KBM-7 (cell line): ENCODE data around the gene RNF31.
"Not testable (repeated sequence)": the region's sequence is repeated elsewhere in the genome, so short reads cannot be mapped to it uniquely, and the experiment has no call there.

Source experiments
- DNase-seq: peaks from one replicate; pipeline ENCODE4 v3.0.0-alpha.2; 2015
- in situ Hi-C: fragments of 300-500 bp; cut with MboI; formaldehyde crosslinking; loops from 2 replicates; pipeline ENCODE4 v1.14.3; 2020; ENCODE audit warnings: low sequenced_read_pairs, low pct_unique_long_range_greater_than_20kb, mixed read lengths

The RNF31 gene

DNA sequence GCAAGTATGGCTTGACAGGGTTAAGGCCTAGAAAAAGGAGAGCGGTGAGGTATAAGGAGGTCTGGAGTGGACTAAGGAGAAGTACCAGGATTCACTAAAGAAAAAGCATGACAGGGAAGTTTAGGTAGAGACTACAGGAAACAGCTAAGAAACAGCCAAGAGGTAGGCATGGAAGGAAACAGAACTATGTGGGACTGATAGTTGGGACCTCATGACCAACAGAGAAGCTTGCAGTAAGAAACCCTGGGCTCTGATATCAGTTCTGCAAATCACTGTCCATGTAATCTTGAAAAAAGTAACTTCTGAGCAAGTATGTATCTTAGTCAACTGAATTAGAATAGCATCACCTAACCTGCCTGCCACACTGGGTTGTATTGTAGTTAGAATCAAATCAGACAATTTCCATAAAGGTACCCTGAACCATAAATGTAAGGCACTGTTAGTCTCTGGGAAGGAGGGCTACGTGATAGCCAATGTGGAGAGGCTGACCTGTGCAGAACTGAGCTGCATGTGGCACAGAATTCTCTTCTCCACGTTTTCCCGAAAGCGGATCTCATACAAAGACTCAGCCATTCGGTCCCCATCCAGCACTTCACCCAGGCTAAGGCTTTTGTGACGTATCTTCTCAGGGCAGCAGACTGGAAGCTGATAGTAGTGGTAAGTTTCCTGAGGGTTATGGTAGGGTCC is 47.0 kb downstream of the RNF31 start:
- no peak for DNase-seq
- in situ Hi-C loops, result no loop called here

GRCh38 chr14:24194873-24195185 is 47.5 kb downstream of the RNF31 start:
- no peak for DNase-seq

DNA sequence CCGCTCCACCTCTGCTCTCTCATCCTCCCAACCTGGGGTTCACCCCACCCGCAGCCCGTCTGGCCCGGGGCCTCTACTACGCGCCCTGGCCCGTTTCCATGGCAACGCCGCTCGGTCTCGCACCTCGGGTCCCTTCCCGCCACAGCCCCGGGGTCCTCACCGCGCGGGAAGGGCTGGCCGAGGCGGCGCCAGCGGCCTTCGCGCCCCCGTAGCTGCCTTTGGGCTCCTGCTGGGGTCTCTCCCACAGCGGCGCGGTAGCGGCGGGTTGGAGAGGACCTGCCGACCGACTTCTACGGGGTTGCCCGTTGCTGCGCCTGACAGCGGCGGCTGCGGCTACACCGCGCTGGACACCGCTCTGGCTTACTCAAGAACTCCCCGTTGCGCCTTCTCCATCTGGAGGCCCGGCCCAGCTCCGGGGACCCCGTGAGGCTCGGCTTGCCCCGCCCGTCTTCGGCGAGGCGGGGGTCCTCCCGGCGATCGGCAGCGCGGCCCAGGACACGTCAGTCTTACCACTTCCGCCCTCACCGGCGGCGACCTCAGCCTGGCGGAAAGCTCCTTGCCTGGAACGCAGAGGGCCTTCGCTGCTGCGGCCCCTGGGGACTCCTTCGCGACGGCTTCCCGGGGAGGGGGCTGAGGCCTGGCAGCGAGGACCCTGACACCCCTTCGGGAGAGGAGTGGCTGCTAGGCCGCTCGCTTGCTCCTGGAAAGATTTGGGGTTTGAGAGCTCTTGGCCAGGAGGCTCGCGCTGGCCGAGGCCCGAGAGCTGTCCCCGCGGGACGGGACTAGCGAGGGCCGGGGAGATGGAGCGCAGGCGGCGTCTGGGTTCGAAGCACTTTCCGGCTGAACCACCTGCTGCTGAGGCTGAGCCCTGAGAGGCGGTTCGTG is 48.1 kb downstream of the RNF31 start, which contains the start of gene TM9SF1:
Gene TM9SF1, minus strand, starts transcription at position 256 of the 885 bp plus-strand sequence. CDS start 422 bp downstream, outside the sequence.
- in situ Hi-C loops, result no loop called here
- DNase-seq, result peak; percentile 89

More at GRCh38 chr14:24194873-24195185, 47.5 kb downstream of the RNF31 start:
- in situ Hi-C loops, result no loop called here

GRCh38 chr14:24196071-24197055 is 49.1 kb downstream of the RNF31 start:
- DNase-seq, result peak; percentile 50
- in situ Hi-C loops, result no loop called here

DNA sequence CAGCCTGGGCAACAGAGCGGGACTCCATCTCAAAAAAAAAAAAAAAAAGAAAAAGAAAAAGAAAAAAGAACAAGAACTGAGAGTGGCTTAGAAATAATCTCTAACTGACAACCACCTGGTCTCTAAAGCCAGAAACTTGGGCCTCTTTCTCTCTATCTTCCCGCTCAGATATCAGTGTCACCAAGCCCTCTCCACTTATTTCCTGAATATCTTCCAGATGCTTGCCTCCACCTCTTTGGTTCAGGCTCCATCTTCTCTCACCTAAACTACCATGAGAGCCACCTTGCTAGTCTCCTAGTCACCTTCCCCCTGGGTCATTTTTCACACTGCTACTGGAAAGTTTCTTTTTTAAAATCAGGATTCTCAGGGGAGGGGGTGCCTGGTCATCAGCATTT is 49.8 kb downstream of the RNF31 start:
- in situ Hi-C loops, result no loop called here
- DNase-seq, result no peak

- in situ Hi-C loops, result no loop called here
- peak; percentile 34 for DNase-seq
Observed at GRCh38 chr14:24198814-24199524, 51.7 kb downstream of the RNF31 start.

- in situ Hi-C loops, result not testable (repeated sequence)
Observed at GRCh38 chr14:24202538-24202937, 55.2 kb downstream of the RNF31 start.

DNA sequence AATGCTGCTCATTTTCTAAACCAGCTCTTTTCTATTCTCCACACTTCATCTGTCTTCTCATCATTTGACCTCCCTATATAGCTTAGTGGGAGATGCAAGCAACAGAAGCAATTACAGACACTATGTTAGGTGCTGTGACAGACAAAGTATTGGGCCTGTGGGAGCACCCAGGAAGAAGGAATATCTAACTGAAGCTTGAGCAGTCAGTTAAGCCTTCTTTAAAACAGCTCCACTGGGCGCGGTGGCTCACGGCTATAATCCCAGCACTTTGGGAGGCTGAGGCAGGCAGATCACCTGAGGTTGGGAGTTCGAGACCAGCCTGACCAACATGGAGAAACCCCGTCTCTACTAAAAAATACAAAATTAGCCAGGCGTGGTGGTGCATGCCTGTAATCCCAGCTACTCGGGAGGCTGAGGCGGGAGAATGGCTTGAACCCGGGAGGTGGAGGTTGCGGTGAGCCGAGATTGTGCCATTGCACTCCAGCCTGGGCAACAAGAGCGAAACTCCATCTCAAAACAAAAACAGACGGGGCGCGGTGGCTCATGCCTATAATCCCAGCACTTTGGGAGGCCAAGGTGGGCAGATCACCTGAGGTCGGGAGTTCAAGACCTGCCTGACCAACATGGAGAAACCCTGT is 56.1 kb downstream of the RNF31 start:
- DNase-seq, in situ Hi-C loops: not testable (repeated sequence)

More at GRCh38 chr14:24202538-24202937, 55.2 kb downstream of the RNF31 start:
- DNase-seq, result not testable (repeated sequence)

DNA sequence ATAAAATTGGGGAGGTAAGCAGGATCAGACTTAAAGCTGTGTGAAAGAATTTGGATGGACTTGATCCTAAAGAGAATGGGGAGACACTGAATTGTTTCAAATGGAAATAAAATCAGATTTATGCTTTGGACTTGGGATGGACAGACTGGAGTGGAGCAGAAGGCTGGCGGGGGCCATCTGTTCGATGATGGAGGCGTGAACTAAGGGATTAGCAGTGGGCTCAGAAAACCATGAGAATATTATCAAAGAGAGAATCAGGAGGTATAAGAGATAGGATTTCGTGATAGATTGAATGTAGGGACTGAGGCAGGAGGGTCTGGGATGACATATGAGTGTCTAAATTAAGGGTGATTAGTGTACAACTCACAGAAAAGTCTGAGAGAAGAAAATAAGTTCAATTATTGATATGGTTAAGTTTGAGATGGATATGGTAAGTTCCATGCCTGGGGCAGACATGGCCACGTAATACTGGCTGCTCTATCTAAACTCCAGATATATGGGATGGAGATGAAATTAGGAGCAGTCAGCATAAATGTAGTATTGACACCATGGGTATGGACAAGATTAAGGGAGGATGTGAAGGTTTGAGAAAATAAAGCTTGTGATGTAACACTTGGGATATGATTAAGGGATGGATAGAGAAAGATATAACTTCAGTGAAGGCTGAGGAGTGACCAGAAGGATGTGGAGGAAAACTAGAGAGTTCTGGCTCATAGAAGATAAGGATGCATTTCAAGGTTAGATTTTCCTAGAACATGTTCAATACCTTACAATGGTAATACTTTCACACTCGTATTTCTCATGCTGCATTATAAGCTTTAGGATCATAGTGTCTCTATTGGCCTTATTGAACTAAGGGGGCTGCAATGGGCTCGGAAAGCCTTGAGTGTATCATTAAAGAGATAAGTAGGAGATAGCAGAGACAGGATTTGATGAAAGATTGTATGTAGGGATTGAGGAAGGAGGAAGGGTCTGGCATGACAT is 57.2 kb downstream of the RNF31 start:
- no peak for DNase-seq
- in situ Hi-C loops, result no loop called here

DNA sequence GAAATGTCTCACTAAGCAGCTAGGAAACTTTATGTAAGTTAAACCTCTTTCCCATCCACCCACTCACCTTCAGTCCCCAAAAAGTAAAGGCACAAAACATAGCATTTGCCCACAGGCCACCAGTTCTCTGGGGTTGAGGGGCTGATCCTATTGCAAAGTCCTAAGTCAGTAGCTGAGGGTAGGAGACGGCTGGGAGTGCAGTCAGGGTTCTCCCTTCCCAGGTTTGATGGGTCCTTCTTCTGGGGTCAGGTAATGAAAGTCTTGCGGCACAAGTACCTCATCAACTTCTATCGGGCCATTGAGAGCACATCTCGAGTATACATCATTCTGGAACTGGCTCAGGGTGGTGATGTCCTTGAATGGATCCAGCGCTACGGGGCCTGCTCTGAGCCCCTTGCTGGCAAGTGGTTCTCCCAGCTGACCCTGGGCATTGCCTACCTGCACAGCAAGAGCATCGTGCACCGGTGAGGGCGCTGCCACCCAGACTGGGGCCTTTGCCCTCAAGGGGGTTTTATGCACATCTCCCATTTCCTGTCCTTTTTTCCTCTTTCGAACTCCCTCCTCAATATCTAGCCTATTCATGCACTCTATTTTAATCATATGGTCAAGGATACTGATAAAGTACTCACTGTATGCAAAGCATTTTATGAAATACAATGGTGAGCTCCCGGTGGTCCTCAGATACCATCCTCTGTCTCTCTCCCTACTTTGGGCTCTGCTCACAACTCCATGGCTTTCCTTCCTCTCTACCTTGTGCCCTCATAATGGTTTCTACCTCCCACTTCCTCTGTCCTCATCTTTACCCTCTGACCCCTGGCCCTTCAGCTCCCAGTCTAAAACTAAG is 59.2 kb downstream of the RNF31 start:
- no peak for DNase-seq
- in situ Hi-C loops, result no loop called here

GRCh38 chr14:24207104-24207551 is 59.8 kb downstream of the RNF31 start:
- DNase-seq, result no peak
- in situ Hi-C loops, result no loop called here

GRCh38 chr14:24207625-24208024 is 60.3 kb downstream of the RNF31 start:
- in situ Hi-C loops, result no loop called here
- no peak for DNase-seq
